ENCODE measurements around the gene PRSS16. TPM values are rescaled to one million over a fixed set of nuclear protein-coding genes. Genes with fewer than 3 reads are reported as not detected.

The PRSS16 gene
- total RNA-seq, 1 experiment from 2014 or later = 5.0 TPM

DNA sequence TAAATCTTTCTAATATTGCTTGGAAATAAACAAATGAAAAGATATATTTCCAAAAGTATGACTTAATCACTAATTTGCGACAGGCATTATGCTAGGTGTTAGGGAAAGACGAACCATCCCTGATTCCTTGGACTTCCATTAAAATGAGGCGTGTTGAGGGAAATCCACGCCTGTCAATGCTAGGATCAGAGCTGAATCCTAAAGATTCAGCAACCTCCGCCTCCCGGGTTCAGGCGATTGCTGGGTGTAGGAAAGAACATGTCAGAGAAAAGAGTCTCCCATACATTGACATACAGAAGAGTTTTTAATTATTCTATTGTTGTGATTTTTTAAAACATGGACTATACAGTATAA is 16.8 kb upstream of the PRSS16 start:
- DNase-seq = peak; percentile 55
- Histone ChIP-seq H3K36me3 (replicated peaks; ENCODE audit: control insufficient read depth, insufficient read depth, low read length) (no peaks in the 10 kb centered on the region), H3K27me3 (ENCODE audit: control insufficient read depth, insufficient read depth, low read length) (no peaks in the 10 kb centered on the region; the same call in 1 of the 2 replicates), H3K4me3 (ENCODE audit: insufficient read depth, low read depth, low read length) (peak overlapping the region; percentile 35)

GRCh38 chr6:27234576-27234975 is 12.9 kb upstream of the PRSS16 start:
- Histone ChIP-seq H3K4me3 (ENCODE audit: insufficient read depth, low read depth, low read length) (peak overlapping the region; percentile 52), H3K27me3 (ENCODE audit: control insufficient read depth, insufficient read depth, low read length) (peaks cover 15% of the 10 kb centered on the region), H3K36me3 (replicated peaks; ENCODE audit: control insufficient read depth, insufficient read depth, low read length) (no peaks in the 10 kb centered on the region)
- DNase-seq = no peak

- Histone ChIP-seq H3K27me3 (ENCODE audit: control insufficient read depth, insufficient read depth, low read length) (peaks cover 15% of the 10 kb centered on the region), H3K4me3 (ENCODE audit: insufficient read depth, low read depth, low read length) (peak overlapping the region; percentile 68), H3K36me3 (replicated peaks; ENCODE audit: control insufficient read depth, insufficient read depth, low read length) (no peaks in the 10 kb centered on the region)
- DNase-seq = peak; percentile 63
Measured at GRCh38 chr6:27237089-27237803, 10.3 kb upstream of the PRSS16 start.

GRCh38 chr6:27238010-27238983 is 9.2 kb upstream of the PRSS16 start:
- Histone ChIP-seq H3K36me3 (replicated peaks; ENCODE audit: control insufficient read depth, insufficient read depth, low read length) (no peaks in the 10 kb centered on the region), H3K27me3 (ENCODE audit: control insufficient read depth, insufficient read depth, low read length) (peaks cover 17% of the 10 kb centered on the region), H3K4me3 (ENCODE audit: insufficient read depth, low read depth, low read length) (peak overlapping the region; percentile 68)
- peak; percentile 47 for DNase-seq

GRCh38 chr6:27239258-27239657 is 8.2 kb upstream of the PRSS16 start:
- peaks cover 17% of the 10 kb centered on the region for H3K27me3 ChIP-seq (ENCODE audit: control insufficient read depth, insufficient read depth, low read length)
- DNase-seq = no peak
- H3K36me3 ChIP-seq (replicated peaks; ENCODE audit: control insufficient read depth, insufficient read depth, low read length) = no peaks in the 10 kb centered on the region
- H3K4me3 ChIP-seq (ENCODE audit: insufficient read depth, low read depth, low read length) = no peak overlapping the region; the same call in 1 of the 2 replicates

DNA sequence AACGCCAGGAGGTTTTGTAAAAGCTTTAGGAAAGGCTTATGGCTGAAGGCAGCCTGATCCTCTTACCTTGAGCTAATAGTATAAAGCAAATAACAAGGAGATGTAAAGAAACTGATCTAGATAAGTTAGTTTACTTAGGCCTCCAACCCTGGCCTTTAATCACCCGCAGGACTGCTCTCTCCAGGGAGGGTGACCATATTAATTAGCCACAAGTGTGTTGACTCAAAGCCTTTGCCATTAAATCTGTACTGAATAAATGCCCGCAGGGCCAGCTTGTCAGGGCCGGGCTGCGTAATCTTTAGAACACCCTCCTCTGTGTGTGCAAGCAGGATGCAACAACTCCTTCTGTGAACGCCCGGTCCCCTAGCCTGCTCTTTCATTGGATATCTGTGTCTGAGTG is 6.1 kb upstream of the PRSS16 start:
- Histone ChIP-seq H3K4me3 (ENCODE audit: insufficient read depth, low read depth, low read length) (no peak overlapping the region), H3K36me3 (replicated peaks; ENCODE audit: control insufficient read depth, insufficient read depth, low read length) (no peaks in the 10 kb centered on the region), H3K27me3 (ENCODE audit: control insufficient read depth, insufficient read depth, low read length) (peaks cover 17% of the 10 kb centered on the region)
- no peak for DNase-seq

GRCh38 chr6:27242589-27243265 is 4.8 kb upstream of the PRSS16 start:
- Histone ChIP-seq H3K27me3 (ENCODE audit: control insufficient read depth, insufficient read depth, low read length) (peaks cover 23% of the 10 kb centered on the region), H3K36me3 (replicated peaks; ENCODE audit: control insufficient read depth, insufficient read depth, low read length) (no peaks in the 10 kb centered on the region), H3K4me3 (ENCODE audit: insufficient read depth, low read depth, low read length) (no peak overlapping the region)
- no peak for DNase-seq

GRCh38 chr6:27248783-27249182 is 1.3 kb downstream of the PRSS16 start:
- DNase-seq = no peak
- Histone ChIP-seq H3K4me3 (ENCODE audit: insufficient read depth, low read depth, low read length) (no peak overlapping the region), H3K36me3 (replicated peaks; ENCODE audit: control insufficient read depth, insufficient read depth, low read length) (no peaks in the 10 kb centered on the region), H3K27me3 (ENCODE audit: control insufficient read depth, insufficient read depth, low read length) (peaks cover 36% of the 10 kb centered on the region)

- peak; percentile 76 for DNase-seq
- Histone ChIP-seq H3K27me3 (ENCODE audit: control insufficient read depth, insufficient read depth, low read length) (peaks cover 36% of the 10 kb centered on the region), H3K36me3 (replicated peaks; ENCODE audit: control insufficient read depth, insufficient read depth, low read length) (no peaks in the 10 kb centered on the region), H3K4me3 (ENCODE audit: insufficient read depth, low read depth, low read length) (peak overlapping the region; percentile 58)
Measured at GRCh38 chr6:27250277-27251111, 3.0 kb downstream of the PRSS16 start.

- peak; percentile 97 for DNase-seq
- Histone ChIP-seq H3K36me3 (replicated peaks; ENCODE audit: control insufficient read depth, insufficient read depth, low read length) (no peaks in the 10 kb centered on the region), H3K27me3 (ENCODE audit: control insufficient read depth, insufficient read depth, low read length) (peaks cover 36% of the 10 kb centered on the region)
Measured at GRCh38 chr6:27251112-27251605, 3.7 kb downstream of the PRSS16 start.

GRCh38 chr6:27251606-27252251 is 4.2 kb downstream of the PRSS16 start:
- DNase-seq = peak; percentile 95
- H3K4me3 ChIP-seq (ENCODE audit: insufficient read depth, low read depth, low read length) = peak overlapping the region; percentile 58
- H3K27me3 ChIP-seq (ENCODE audit: control insufficient read depth, insufficient read depth, low read length) = peaks cover 36% of the 10 kb centered on the region
- no peaks in the 10 kb centered on the region for H3K36me3 ChIP-seq (replicated peaks; ENCODE audit: control insufficient read depth, insufficient read depth, low read length)

More at GRCh38 chr6:27251112-27251605, 3.7 kb downstream of the PRSS16 start:
- peak overlapping the region; percentile 58 for H3K4me3 ChIP-seq (ENCODE audit: insufficient read depth, low read depth, low read length)

GRCh38 chr6:27254566-27254965 is 7.1 kb downstream of the PRSS16 start:
- DNase-seq = no peak

GRCh38 chr6:27255866-27256265 is 8.4 kb downstream of the PRSS16 start:
- Histone ChIP-seq H3K27me3 (ENCODE audit: control insufficient read depth, insufficient read depth, low read length) (peaks cover 6% of the 10 kb centered on the region; the same call in 1 of the 2 replicates), H3K36me3 (replicated peaks; ENCODE audit: control insufficient read depth, insufficient read depth, low read length) (no peaks in the 10 kb centered on the region), H3K4me3 (ENCODE audit: insufficient read depth, low read depth, low read length) (no peak overlapping the region)
- no peak for DNase-seq

More at GRCh38 chr6:27254566-27254965, 7.1 kb downstream of the PRSS16 start:
- peaks cover 16% of the 10 kb centered on the region for H3K27me3 ChIP-seq (ENCODE audit: control insufficient read depth, insufficient read depth, low read length)
- no peaks in the 10 kb centered on the region for H3K36me3 ChIP-seq (replicated peaks; ENCODE audit: control insufficient read depth, insufficient read depth, low read length)
- H3K4me3 ChIP-seq (ENCODE audit: insufficient read depth, low read depth, low read length) = no peak overlapping the region
